Fibroblast of skin of left quadriceps (primary cell): ENCODE results near the gene RNF149.
"Not testable (repeated sequence)": the region's sequence is repeated elsewhere in the genome, so short reads cannot be mapped to it uniquely, and the experiment has no call there.

ENCODE experiments used
- DNase-seq, 2 experiments: peaks; one replicate each; pipeline ENCODE4 v3.0.0-alpha.2; 2013; ENCODE audit warnings: low read depth in 2 of 2

RNF149 gene

DNA sequence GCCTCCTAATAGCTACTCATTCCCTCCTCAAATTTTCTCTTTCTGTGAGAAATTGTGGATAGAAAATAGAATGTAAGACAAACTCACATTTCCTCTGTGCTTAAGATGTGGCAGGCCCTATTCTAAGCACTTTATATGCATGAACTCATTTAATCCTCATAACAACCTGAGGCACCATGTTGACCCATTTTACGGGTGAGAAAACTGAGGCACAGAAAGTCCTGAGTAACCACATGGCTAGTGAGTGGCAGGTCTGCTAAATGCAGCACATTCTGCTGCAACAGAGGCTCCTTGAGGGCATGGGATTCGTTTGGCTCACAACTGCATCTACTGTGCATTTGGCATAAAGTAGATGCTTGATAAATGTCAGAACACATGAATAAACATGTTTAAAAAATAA is 22.7 kb upstream of the RNF149 start:
- DNase-seq: no peak

GRCh38 chr2:101330253-101330933 is 21.9 kb upstream of the RNF149 start:
- no peak for DNase-seq

GRCh38 chr2:101329026-101329425 is 20.5 kb upstream of the RNF149 start:
- DNase-seq: no peak

GRCh38 chr2:101328474-101329007 is 20.0 kb upstream of the RNF149 start:
- DNase-seq: peak in 1 of 2 experiments; percentile 31

DNA sequence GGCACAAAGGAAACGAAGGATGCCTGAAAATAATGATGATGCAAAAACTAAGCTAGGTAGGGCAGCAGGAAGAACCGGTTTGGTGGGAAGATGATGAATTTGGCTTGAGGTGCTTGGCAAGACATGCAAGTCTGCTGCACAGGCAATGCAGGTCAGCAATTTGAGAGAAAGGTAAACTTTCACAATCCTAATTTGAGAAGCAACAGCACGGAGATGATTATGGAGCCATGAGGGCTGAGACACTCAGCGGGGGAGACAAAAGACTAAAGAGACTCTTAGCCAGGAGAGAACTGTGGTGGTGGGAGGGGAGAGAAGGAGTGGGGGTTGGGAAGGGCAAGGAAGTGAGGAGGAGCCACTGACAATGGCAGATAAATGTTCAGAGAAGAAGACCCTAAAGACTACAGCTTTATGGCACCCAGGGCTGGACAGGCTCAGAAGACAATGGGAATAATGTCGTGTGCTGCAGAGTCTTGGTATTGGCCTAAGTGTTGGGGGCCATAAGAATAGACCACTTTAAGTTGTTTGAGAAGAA is 19.4 kb upstream of the RNF149 start:
- DNase-seq: no peak

DNA sequence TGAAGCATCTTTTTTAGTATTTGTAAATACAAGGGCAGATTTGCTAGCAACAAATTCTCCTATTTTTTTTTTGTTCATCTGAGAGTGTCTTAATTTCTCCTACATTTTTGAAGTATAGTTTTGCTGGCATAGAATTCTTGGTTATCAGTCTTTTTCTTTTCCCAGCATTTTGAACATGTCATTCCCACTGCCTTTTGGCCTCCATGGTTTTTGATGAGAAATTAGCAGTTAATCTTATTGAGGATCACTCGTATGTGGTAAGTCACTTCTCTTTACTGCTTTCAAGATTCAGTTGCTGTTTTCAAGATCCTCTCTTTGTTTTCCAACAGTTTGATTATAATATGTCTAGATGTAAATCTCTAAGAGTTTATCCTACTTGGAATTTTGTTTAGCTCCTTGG is 16.9 kb upstream of the RNF149 start:
- no peak for DNase-seq

GRCh38 chr2:101316568-101316967 is 8.1 kb upstream of the RNF149 start:
- DNase-seq: not testable (repeated sequence)

GRCh38 chr2:101311696-101312017 is 3.2 kb upstream of the RNF149 start:
- no peak for DNase-seq

DNA sequence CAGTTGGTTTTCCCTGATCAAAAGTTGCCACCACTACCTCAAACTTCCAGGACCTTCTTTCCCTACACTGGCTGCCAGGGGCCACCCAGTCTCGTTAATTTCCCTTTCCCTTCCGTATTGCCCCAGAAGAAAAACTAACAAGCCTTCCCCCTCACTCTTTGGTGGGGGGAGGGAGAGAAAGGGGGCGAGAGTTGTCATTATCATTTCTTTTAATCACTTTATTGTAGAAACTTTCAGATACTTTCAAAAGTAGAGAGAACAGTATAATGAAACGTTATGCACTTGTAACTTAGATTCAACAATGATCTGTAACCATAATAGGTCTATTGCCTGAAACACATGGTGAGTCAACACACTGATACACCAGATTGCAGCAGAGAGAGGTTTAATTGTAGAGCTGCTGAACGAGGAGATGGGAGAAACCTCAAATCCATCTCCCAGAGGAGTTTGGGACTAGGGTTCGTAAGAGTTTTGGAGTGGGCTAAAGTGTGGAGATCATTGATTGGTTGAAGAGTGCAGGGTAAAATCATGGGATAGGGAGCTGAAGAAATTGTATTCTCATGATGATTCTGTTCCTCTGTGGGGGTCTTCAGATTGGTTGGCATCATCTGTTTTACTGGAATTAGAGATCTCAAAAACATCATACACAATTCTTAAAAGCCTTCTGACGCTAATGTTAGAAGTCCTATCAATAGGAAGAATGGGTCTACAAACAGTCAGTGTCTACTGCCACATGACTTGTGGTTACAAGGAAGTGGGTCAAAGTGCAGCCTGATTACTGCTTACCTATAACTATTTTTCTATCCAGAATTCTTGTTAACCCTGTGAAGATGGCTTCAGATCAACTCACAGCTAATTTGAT is 2.6 kb upstream of the RNF149 start:
- DNase-seq: no peak

- DNase-seq: no peak
Observed at GRCh38 chr2:101310090-101310833, 1.8 kb upstream of the RNF149 start.

DNA sequence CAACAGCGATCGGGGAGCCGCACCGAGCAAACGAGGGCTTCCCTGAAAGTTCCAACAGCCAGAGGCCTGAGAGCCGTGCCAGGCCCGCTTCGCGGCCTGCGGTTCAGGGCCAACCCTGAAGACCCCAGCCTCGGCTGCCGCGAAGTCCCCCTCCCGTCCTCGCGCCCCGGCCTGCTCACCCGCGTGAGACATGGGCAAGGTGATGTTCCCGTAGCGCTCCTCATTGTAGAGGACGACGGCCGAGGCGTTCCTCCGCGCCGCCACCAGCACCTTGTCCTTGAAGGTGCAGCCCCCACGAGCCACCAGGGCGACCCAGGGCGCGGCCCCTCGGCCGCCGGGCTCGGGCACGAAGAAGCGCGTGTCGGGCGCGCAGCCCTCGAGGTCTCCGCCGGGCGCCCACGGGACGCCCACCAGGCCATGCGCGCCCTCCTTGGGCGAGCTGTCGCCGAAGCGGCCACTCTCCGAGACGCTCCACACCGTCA is 510 bp downstream of the RNF149 start:
- DNase-seq: no peak

DNA sequence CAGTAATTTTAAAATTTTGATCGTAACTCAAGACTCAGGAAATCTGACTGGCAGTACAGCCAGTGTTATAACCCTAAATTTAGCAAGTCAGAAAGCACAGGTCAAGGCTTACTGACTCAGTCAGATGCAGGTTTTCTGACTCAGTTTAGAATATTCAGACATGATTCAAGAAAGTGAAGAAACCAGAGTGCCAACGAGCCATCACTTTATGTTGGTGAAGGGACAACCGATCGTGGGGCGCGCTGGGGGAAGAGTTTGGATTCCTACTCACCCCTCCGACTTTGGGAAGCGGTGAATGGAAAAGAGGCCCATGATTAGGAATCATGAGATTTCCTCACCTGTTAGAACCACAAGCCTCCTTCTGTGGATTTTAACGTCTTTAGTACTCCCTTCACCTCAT is 998 bp downstream of the RNF149 start:
- DNase-seq: no peak

DNA sequence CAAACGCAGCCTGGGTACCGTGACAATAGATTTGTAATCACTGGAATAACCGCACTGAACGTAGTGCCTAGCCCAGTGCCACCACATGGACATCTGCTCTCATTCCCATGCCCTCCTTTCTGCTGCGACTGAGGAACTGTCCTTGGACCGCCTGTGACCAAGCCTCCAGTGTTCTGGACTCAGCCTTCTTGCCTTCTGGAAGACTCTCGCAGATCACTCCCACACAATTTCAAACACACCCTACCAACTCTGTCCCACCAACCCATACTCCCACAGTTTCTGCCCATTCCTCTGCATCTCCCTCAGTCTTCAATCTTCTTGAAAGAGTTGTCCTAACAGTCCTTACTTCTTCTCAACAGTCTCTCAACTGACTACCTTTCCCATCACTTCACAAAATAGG is 2.1 kb downstream of the RNF149 start:
- no peak for DNase-seq

- DNase-seq: peak in 1 of 2 experiments; percentile 14
Observed at GRCh38 chr2:101305492-101306078, 2.9 kb downstream of the RNF149 start.

DNA sequence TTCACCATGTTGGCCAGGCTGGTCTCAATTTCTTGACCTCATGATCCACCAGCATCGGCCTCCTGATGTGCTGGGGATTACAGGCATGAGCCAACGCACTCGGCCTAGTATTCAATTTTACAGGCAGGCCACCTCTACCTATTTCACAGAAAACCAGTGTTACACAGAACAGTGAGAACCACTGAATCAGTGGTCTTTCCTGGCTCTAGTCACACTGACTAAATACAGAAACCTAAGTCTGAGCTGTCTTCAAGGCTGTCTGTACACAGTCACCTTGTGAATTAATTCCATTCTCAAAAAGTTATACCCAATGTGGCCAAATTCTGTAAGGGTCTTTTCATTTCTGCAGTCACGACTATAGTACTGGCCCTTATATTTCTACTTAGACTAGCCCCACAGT is 3.5 kb downstream of the RNF149 start:
- DNase-seq: no peak

- no peak for DNase-seq
Observed at GRCh38 chr2:101303688-101304087, 4.8 kb downstream of the RNF149 start.

- no peak for DNase-seq
Observed at GRCh38 chr2:101302016-101302415, 6.5 kb downstream of the RNF149 start.

- no peak for DNase-seq
Observed at GRCh38 chr2:101300836-101301235, 7.7 kb downstream of the RNF149 start.

DNA sequence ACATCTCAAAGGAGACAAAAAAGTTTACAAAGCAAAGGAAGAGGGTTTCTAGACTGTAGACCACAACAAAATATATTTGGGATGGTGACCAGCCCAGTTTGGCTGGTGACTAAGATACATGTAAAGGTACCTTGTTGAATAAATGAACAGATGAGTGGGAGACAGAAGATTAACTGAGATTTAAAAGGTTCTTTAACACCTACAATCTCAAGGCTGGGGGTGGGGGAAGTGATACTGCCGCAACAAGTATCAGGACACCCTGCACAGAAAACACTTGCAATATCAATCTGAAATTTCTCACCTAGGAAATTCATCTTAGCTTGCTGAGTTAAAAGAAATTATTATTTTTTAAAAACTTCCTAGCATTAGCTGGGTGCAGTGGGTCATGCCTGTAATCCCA is 8.3 kb downstream of the RNF149 start:
- DNase-seq: no peak

- no peak for DNase-seq
Observed at GRCh38 chr2:101299604-101300003, 8.9 kb downstream of the RNF149 start.

- no peak for DNase-seq
Observed at GRCh38 chr2:101297383-101297782, 11.1 kb downstream of the RNF149 start.

GRCh38 chr2:101296371-101296770 is 12.1 kb downstream of the RNF149 start:
- DNase-seq: peak; percentile 48 to 49
